ENCODE data around the gene HECTD3.
"Not testable (repeated sequence)": the region's sequence is repeated elsewhere in the genome, so short reads cannot be mapped to it uniquely, and the experiment has no call there.

The HECTD3 gene

GRCh38 chr1:44956077-44956476 lies 55.0 kb downstream of the HECTD3 start:
- CTCF ChIA-PET = interaction anchor here (2.0 kb wide), 1 partner anchor 32 kb away, joined by 4 read pairs; no protein-coding TSS in a partner anchor
- DNase-seq (ENCODE audit: low read depth, low spot score); H3K4me3 ChIP-seq (ENCODE audit: low read depth, low read length); POLR2A ChIA-PET: not testable (repeated sequence)
